Loucy (cell line): ENCODE data around the gene ZBTB32.

Experiments
- CTCF ChIP-seq: fragments of 200-600 bp; sonication (generic); conservative IDR thresholded peaks from 2 replicates; pipeline ENCODE4 v1.5.1; 2014; ENCODE audit warnings: mild to moderate bottlenecking, antibody characterized with exemption, low read length
- EZH2phosphoT487 ChIP-seq: fragments of 200-600 bp; IDR thresholded peaks from 2 replicates; pipeline ENCODE4 v1.6.1; 2018; ENCODE audit warnings: antibody characterized with exemption, mild to moderate bottlenecking, moderate library complexity, borderline replicate concordance

GRCh38 chr19:35739275-35740107 is 35.1 kb downstream of the ZBTB32 start:
- TF ChIP-seq CTCF (no peak), EZH2phosphoT487 (no peak)
